AG20443 (cell line): ENCODE data around the gene MAML3.

Experiments
- DNase-seq: peaks from one replicate; pipeline ENCODE4 v3.0.0; 2012; ENCODE audit warnings: low spot score, mixed read lengths

Gene MAML3

DNA sequence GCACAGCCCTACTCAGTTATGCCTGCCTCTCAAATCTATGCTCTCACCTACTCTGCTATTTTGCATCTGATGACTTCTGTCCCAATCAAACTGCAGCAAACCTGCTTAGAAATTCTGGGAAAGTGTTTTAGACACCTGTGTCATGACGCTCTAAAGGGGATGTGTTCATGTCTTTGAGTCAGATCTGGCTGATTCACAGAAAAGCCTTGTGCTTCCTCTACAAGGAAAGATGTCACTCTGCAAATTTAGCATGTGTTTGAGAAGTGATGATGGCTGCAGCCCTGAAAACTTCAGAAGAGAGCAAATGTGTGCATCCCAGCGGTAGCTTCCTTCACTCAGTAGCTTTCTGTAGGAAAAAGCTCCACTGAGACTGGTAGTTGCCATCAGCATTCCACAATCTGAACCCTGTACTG, 253.0 kb downstream of the MAML3 start:
- DNase-seq, result no peak

DNA sequence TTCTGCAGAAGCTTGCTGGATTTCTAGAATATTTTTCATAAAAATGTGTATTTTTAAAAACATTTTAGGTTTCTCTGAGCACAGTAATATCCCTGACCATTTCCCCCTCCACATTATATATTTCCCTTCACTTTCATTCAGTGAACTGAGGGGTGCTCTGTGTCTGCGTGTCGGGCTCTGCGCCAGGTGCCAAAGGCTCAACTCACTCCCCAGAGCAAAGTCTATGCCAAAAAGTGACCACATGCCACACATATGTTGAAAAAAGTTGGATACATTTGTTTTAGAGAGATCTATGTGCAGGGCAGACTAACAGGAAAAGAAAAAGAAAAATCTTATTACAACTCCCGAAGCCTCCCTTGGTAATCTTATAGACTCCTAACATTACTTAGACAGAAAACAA, 254.6 kb downstream of the MAML3 start:
- no peak for DNase-seq

GRCh38 chr4:139898293-139898692, 255.7 kb downstream of the MAML3 start:
- no peak for DNase-seq

DNA sequence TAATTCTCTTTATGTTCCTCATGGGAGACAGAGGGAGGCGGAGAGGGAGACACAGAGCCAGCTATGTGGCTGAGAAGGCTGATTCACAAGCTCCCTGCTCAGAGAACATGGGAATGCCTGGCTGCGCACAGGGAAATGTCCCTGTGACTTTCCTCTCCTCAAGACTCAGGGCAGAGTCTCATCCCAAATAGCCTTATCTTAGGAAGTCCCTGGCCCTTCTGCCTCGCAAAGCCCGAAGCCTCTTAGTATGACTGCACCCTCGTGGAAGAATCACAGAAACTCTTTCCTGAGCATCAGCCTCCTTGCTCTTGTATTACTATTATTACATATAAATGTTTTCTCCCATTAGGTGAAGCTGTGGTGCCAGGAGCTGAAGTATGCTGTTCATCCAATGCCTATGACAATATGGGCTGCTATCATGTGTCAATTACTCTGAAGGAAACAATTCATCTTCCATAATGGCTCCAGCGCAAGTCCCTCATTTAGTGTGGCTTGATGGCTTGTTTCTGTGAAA, 257.8 kb downstream of the MAML3 start:
- DNase-seq, result no peak

- no peak for DNase-seq
These were observed 260.2 kb downstream of the MAML3 start for GRCh38 chr4:139893801-139894200.

DNA sequence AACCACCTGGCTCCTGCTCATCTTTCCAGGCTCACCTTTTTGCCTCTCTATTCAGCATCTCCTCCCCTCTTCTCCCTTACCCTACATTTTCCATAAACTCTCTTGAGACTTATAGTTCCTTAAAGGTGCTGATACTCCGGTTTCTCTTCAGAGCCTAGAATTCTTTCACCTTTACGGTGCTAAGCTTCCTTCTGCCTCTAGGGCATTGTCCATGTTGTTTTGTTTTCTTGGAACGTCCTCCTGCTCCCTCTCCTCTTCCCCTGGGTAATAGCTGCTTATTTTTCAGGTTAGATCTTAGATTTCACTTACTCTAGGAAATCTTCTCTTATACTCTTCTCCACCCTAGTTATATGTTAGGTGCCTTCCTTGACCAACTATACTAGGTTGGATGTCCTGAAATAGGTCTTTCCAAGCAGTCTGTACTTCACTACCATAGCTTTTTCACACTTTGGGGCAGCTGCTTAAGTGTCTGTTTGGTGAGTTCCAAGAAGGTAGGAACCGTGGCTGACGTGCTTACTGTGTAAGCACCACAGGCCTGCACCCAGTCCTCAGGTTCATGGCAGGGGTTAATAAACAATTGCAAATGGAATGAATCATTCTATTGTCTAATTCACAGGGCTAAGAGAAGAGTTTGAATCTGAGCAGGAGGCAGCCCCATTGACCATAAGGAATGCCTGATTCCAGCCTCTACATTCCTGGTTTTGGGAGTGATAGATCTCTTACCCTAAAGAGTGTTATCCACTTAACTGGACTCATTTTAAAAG, 260.8 kb downstream of the MAML3 start:
- DNase-seq, result no peak

GRCh38 chr4:139890816-139891215, 263.2 kb downstream of the MAML3 start:
- peak; percentile 29 for DNase-seq

DNA sequence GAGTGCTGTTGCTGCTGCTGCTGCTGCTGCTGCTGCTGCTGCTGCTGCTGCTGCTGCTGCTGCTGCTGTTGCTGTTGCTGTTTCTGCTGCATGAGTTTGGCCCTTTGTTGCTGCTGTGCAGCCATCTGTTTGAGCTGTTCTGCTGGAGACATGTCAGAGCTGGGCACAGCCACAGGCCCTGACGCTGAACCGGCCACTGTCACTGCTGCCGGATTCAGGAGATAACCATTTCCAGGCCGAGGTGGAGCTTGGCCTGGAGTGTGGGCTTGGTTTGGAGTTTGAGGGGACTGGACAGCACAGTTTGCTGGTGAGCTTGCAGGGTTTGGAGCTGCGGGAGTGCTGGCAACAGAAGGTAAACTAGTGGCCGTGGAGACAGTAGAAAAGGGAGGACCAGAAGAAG, 264.1 kb downstream of the MAML3 start:
- DNase-seq, result no peak

DNA sequence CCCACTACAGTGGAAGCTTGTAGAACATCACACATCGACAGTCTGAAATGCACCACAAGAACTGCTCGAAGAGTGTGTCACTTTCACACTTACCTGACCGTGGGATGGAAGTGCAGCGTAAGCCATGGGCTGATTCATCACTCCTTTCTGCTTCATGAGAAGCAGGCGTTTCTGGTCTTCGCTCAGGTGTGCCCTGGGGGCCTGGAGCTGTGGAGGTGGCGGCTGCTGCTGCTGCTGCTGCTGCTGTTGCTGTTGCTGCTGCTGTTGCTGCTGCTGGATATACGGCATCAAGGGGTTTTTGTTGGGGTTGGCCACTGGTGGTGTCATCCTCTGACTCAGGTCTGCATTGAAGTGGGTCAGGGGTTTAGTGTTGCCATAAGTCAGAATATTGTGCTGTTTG, 264.7 kb downstream of the MAML3 start:
- no peak for DNase-seq

GRCh38 chr4:139887962-139888735, 265.8 kb downstream of the MAML3 start:
- DNase-seq, result no peak

GRCh38 chr4:139887376-139887802, 266.6 kb downstream of the MAML3 start:
- no peak for DNase-seq

- no peak for DNase-seq
These were observed 267.2 kb downstream of the MAML3 start for GRCh38 chr4:139886798-139887197.

DNA sequence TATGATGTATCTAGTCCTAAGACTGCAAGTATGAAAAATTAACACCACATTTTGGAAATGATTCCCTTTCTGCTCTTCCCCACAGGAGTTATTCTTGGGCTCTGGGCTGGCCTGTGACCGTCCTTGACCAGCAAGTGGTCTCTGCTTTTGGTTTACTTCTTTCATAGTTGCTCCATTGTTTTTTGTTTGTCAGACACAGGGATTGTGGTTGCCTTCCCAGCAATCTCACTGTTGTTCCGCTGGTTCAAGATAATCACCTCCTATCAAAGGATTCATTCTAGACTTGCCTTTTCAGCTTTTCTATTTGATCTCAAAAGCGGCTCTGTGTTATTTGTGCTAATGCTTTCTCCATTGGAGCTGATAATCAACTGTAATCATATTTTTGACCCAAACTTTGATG, 269.5 kb downstream of the MAML3 start:
- no peak for DNase-seq

GRCh38 chr4:139880841-139881240, 273.1 kb downstream of the MAML3 start:
- no peak for DNase-seq

GRCh38 chr4:139878050-139878449, 275.9 kb downstream of the MAML3 start:
- DNase-seq, result no peak

DNA sequence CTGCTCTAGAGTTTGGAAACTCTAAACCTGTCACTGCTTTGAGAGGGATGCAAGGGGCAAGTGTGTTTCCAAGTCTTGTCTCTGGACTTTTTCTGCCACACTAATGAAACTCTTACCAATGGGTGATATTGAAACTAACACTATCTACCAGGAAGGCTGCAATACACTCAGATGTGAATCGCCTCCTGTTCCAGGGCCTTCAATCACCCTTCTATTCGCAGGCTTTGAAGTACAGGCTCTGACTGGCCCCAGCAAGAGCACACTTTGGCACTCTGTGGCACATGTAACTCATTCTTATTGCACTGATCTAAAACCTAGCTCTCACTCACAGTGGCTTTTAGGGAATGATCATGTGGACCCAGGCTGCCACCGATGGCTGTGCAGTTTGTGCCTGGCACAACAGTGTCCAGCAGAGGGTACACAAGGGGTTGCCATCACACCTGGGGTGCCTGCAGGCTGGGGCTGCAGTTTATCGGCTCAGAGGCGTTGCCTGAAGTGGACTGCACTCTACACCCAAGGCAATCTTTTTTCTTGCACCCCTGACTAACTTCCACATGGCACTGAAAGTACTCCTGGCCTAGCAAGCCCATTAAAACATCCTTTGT, 277.5 kb downstream of the MAML3 start:
- no peak for DNase-seq

- DNase-seq, result no peak
These were observed 278.6 kb downstream of the MAML3 start for GRCh38 chr4:139875411-139875825.

- peak; percentile 26 for DNase-seq
These were observed 280.7 kb downstream of the MAML3 start for GRCh38 chr4:139873111-139873860.

GRCh38 chr4:139872274-139872673, 281.7 kb downstream of the MAML3 start:
- DNase-seq, result peak; percentile 73

DNA sequence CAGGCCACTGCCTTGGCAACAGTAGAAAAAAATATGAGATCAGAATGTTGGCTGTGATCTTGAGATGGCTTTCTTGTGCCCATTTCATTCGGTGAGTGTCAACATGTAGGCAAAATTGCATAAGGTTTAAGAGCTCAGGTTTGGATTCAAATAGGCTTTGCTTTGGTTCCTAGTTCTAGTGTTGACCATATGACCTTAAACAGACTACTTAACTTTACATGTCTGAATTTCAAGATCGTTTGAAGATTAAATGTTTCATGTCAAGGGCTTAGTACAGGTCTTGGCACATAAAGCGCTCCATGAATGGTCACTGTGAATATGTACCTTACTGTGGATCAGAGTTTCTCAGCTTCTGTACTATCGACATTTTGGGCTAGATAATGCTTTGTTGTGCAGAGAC, 284.2 kb downstream of the MAML3 start:
- DNase-seq, result no peak

DNA sequence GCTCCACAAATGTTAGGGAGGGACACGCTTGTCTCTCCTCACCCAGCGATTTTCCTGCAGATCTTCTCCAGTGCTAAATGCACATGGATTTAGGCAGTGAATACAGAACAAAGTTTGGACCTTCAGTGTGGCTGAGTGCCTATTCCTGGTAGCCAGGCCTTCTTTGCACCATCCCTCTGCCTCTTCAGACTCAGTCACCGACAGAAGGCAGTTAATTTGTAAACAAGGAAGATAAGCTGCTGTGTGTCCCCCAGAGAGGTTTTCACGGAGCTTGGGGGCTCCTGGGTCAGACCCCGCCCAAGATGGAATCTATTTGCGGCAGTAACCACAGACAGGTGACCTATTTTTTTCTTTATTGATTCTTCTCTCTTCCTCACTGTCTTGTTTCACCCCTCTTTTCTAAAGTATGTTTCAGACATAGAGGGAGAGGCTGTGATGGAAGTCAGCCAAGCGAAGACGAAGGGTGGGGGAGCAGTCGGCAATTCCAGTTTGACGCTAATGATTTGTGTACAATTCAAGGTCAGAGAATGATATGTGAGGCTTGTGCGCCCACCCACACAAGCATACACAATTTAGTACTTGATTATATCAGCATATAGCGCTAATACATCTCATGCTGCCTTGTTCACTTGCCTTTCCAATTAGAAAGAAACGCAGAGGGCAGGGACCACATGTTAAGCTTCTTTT, 287.6 kb downstream of the MAML3 start:
- no peak for DNase-seq
